H4 (cell line): ENCODE data around the gene RAI1. TPM values are rescaled to one million over a fixed set of nuclear protein-coding genes. Genes with fewer than 3 reads are reported as not detected.

Experiments
- DNase-seq: peaks from one replicate; pipeline ENCODE4 v3.0.0-alpha.2; 2015; ENCODE audit warnings: low spot score
- total RNA-seq: library from RNA; depleted of rRNA; stranded (reverse); fragments of >200 nt; shearing (Covaris generic); gene quantifications from 2 replicates; pipeline ENCODE4 v1.2.3, GENCODE V29; 2014

The RAI1 gene
- total RNA-seq, 1 experiment from 2014 or later, result 2.4 TPM

GRCh38 chr17:17815436-17816200 is 134.4 kb downstream of the RAI1 start:
- DNase-seq, result no peak

GRCh38 chr17:17816240-17816814 is 135.1 kb downstream of the RAI1 start:
- DNase-seq, result no peak

GRCh38 chr17:17816831-17817551 is 135.7 kb downstream of the RAI1 start:
- DNase-seq, result no peak

- DNase-seq, result no peak
Measured at GRCh38 chr17:17817552-17817947, 136.3 kb downstream of the RAI1 start.

GRCh38 chr17:17818088-17818526 is 136.8 kb downstream of the RAI1 start:
- no peak for DNase-seq

- DNase-seq, result no peak
Measured at GRCh38 chr17:17819111-17819510, 137.9 kb downstream of the RAI1 start.

GRCh38 chr17:17819561-17819995 is 138.3 kb downstream of the RAI1 start:
- DNase-seq, result peak; percentile 86

GRCh38 chr17:17820046-17820445 is 138.8 kb downstream of the RAI1 start:
- no peak for DNase-seq

- no peak for DNase-seq
Measured at GRCh38 chr17:17820463-17821158, 139.4 kb downstream of the RAI1 start.

GRCh38 chr17:17822189-17822588 is 140.9 kb downstream of the RAI1 start:
- DNase-seq, result peak; percentile 58

GRCh38 chr17:17822616-17823015 is 141.4 kb downstream of the RAI1 start:
- no peak for DNase-seq

- peak; percentile 77 for DNase-seq
Measured at GRCh38 chr17:17823433-17824118, 142.3 kb downstream of the RAI1 start.

GRCh38 chr17:17824119-17824782 is 143.0 kb downstream of the RAI1 start:
- no peak for DNase-seq

- DNase-seq, result no peak
Measured at GRCh38 chr17:17824783-17825614, 143.7 kb downstream of the RAI1 start.

- no peak for DNase-seq
Measured at GRCh38 chr17:17826342-17826713, 145.1 kb downstream of the RAI1 start.

- DNase-seq, result no peak
Measured at GRCh38 chr17:17826942-17827785, 145.9 kb downstream of the RAI1 start.

GRCh38 chr17:17827826-17828621 is 146.8 kb downstream of the RAI1 start:
- no peak for DNase-seq

GRCh38 chr17:17830269-17830567 is 149.0 kb downstream of the RAI1 start:
- no peak for DNase-seq
